PC-3 (cell line): Measurements from ENCODE around the gene CCDC92B. TPM values are rescaled to one million over a fixed set of nuclear protein-coding genes. Genes with fewer than 3 reads are reported as not detected.

ENCODE experiments used
- ATAC-seq: fragments of 200-7000 bp; cut with Tn5 transposase; 2 replicates; pipeline ENCODE4 v1.9.1; 2020; ENCODE audit warnings: mild to moderate bottlenecking, moderate library complexity
- Bru-seq: library from RNA; stranded (reverse); fragments of 400-500 nt; gene quantifications from one replicate; lab custom pipeline; 2021; lab: Mats Ljungman, UMichigan
- BruChase-seq, 2 experiments: library from RNA; stranded (reverse); fragments of 400-500 nt; gene quantifications; one replicate each; lab custom pipeline; 2021; lab: Mats Ljungman, UMichigan
- BruUV-seq: library from RNA; stranded (reverse); fragments of 400-500 nt; replicated peaks from 2 replicates; lab custom pipeline; 2021; lab: Mats Ljungman, UMichigan
- CTCF ChIA-PET: fragments of 300-600 bp; sonication (Branson Sonifier 250); formaldehyde crosslinking; loops from one replicate; lab custom pipeline; 2022; ENCODE audit warnings: antibody characterized with exemption; lab: Charles Lee
- POLR2A ChIA-PET: fragments of 300-600 bp; sonication (Branson Sonifier 250); formaldehyde crosslinking; loops from one replicate; lab custom pipeline; 2022; ENCODE audit warnings: antibody characterized with exemption; ENCODE audit not compliant: unreplicated experiment; lab: Charles Lee
- DNase-seq: peaks from one replicate; pipeline ENCODE4 v3.0.0-alpha.2; 2015
- H2AFZ ChIP-seq: fragments of 300-600 bp; sonication (generic); 2 replicates; pipeline ENCODE4 v1.6.0; 2016; ENCODE audit warnings: antibody characterized with exemption, low read length
- H3F3A ChIP-seq: fragments of 300-600 bp; sonication (generic); one replicate; pipeline ENCODE4 v1.6.0; 2017; ENCODE audit warnings: antibody characterized with exemption, low read length, control low read depth, mild to moderate bottlenecking; ENCODE audit not compliant: unreplicated experiment
- H3K27ac ChIP-seq: fragments of 300-600 bp; sonication (generic); 2 replicates; pipeline ENCODE4 v1.5.1; 2016; ENCODE audit warnings: mild to moderate bottlenecking, low read length
- H3K27me3 ChIP-seq: fragments of 300-600 bp; sonication (generic); 2 replicates; pipeline ENCODE4 v1.6.1; 2016; ENCODE audit warnings: low read length, mixed read lengths
- H3K36me3 ChIP-seq: fragments of 300-600 bp; sonication (generic); 2 replicates; pipeline ENCODE4 v1.6.1; 2016; ENCODE audit warnings: low read depth, mixed run types, low read length, mixed read lengths
- H3K4me1 ChIP-seq: fragments of 300-600 bp; sonication (generic); 2 replicates; pipeline ENCODE4 v1.5.1; 2016; ENCODE audit warnings: low read length; ENCODE audit not compliant: insufficient read depth
- H3K4me2 ChIP-seq: fragments of 300-600 bp; sonication (generic); 2 replicates; pipeline ENCODE4 v1.6.0; 2016; ENCODE audit warnings: low read length
- H3K4me3 ChIP-seq: fragments of 300-600 bp; sonication (generic); 2 replicates; pipeline ENCODE4 v1.5.1; 2016; ENCODE audit warnings: mild to moderate bottlenecking, low read length, mixed read lengths
- H3K79me2 ChIP-seq: fragments of 300-600 bp; sonication (generic); 2 replicates; pipeline ENCODE4 v1.6.1; 2017; ENCODE audit warnings: low read length, mixed read lengths
- H3K9ac ChIP-seq: fragments of 300-600 bp; sonication (generic); 2 replicates; pipeline ENCODE4 v1.6.0; 2016; ENCODE audit warnings: mild to moderate bottlenecking, low read length
- H3K9me2 ChIP-seq: fragments of 300-600 bp; sonication (generic); replicated peaks from 2 replicates; pipeline ENCODE4 v1.6.1; 2016; ENCODE audit warnings: mixed run types, low read length, mixed read lengths
- H3K9me3 ChIP-seq: fragments of 300-600 bp; sonication (generic); 2 replicates; pipeline ENCODE4 v1.6.1; 2016; ENCODE audit warnings: low read length, mixed read lengths
- H4K20me1 ChIP-seq: fragments of 300-600 bp; sonication (generic); 2 replicates; pipeline ENCODE4 v1.6.1; 2016; ENCODE audit warnings: low read length, mixed read lengths
- CTCF ChIP-seq: fragments of 300-600 bp; sonication (generic); conservative IDR thresholded peaks from 2 replicates; pipeline ENCODE4 v1.5.1; 2017; ENCODE audit warnings: antibody characterized with exemption, low read depth, mild to moderate bottlenecking, low read length
- EZH2 ChIP-seq: fragments of 300-600 bp; sonication (generic); IDR thresholded peaks from one replicate; pipeline ENCODE4 v1.6.1; 2017; ENCODE audit warnings: antibody characterized with exemption, mild to moderate bottlenecking, low read length; ENCODE audit not compliant: unreplicated experiment
- EZH2phosphoT487 ChIP-seq: fragments of 300-600 bp; sonication (generic); IDR thresholded peaks from 2 replicates; pipeline ENCODE4 v1.6.1; 2018; ENCODE audit warnings: mild to moderate bottlenecking, antibody characterized with exemption, low read length, borderline replicate concordance
- intact Hi-C: fragments of 100-400 bp; cut with micrococcal nuclease; formaldehyde crosslinking; loops from 2 replicates; pipeline ENCODE4 v1.9.0; 2023
- long read RNA-seq: library from polyadenylated mRNA; unstranded; transcript quantifications from one replicate; pipeline ENCODE4 v2.0.0, GENCODE V29; 2021; ENCODE audit not compliant: unreplicated experiment
- total RNA-seq: library from RNA; depleted of rRNA; stranded (reverse); fragments of >200 nt; gene quantifications from 2 replicates; pipeline ENCODE4 v1.2.3, GENCODE V29; 2014; rRNA removed

CCDC92B gene
- not detected in 2 replicates for total RNA-seq
- percentile 14 among the genes with signal in this experiment for Bru-seq, nascent RNA
- percentile 22 among the genes with signal in this experiment for BruChase-seq, experiment 1, labeled RNA remaining after a 6-hour chase
- BruChase-seq, experiment 2, labeled RNA remaining after a 2-hour chase, result not detected
- long read RNA-seq, result 0 reads

- Histone ChIP-seq H3K9me3 (no peaks in the 10 kb centered on the region), H3K4me2 (no peak within 1 kb of the TSS), H3K79me2 (no peaks in the 10 kb centered on the region), H3K4me1 (no peaks in the 10 kb centered on the region), H3K36me3 (no peaks in the 10 kb centered on the region), H3K9ac (no peak within 1 kb of the TSS), H3K27ac (no peak within 1 kb of the TSS), H3F3A (no peaks in the 10 kb centered on the region), H2AFZ (no peak within 1 kb of the TSS), H3K4me3 (no peak within 1 kb of the TSS), H4K20me1 (no peaks in the 10 kb centered on the region), H3K27me3 (peaks cover 13% of the 10 kb centered on the region; the same call in 1 of the 2 replicates), H3K9me2 (no peaks in the 10 kb centered on the region)
- ChIA-PET CTCF (no interaction called here), POLR2A (no interaction called here)
- BruUV-seq, result no TSS peak
- no peak for ATAC-seq
- intact Hi-C loops, result no loop called here
- TF ChIP-seq EZH2, result no peak
- TF ChIP-seq CTCF, result no peak
- TF ChIP-seq EZH2phosphoT487, result no peak
- no peak for DNase-seq
Observed at GRCh38 chr17:2749058-2749783, at the start of gene CCDC92B. Gene CCDC92B, minus strand, starts transcription at chr17:2749652. Its CDS starts 14,507 bp downstream, at chr17:2735145.

- H3K36me3 ChIP-seq, result no peaks in the 10 kb centered on the region
- no peak overlapping the region for H3K9ac ChIP-seq
- ATAC-seq, result no peak
- no peak overlapping the region for H2AFZ ChIP-seq
- H4K20me1 ChIP-seq, result no peaks in the 10 kb centered on the region
- no peak overlapping the region for H3K27ac ChIP-seq
- POLR2A ChIA-PET, result no interaction called here
- H3K9me2 ChIP-seq, result no peaks in the 10 kb centered on the region
- H3K4me2 ChIP-seq, result no peak overlapping the region
- TF ChIP-seq EZH2 (no peak), EZH2phosphoT487 (no peak), CTCF (no peak)
- H3K4me1 ChIP-seq, result no peaks in the 10 kb centered on the region
- BruUV-seq, result no TSS peak
- DNase-seq, result no peak
- no peaks in the 10 kb centered on the region for H3F3A ChIP-seq
- CTCF ChIA-PET, result no interaction called here
- H3K79me2 ChIP-seq, result no peaks in the 10 kb centered on the region
- H3K27me3 ChIP-seq, result no peaks in the 10 kb centered on the region
- no peak overlapping the region for H3K4me3 ChIP-seq
- intact Hi-C loops, result no loop called here
- no peaks in the 10 kb centered on the region for H3K9me3 ChIP-seq
Observed at GRCh38 chr17:2798678-2799077, 49.2 kb upstream of the CCDC92B start.

GRCh38 chr17:2798188-2798587 lies 48.7 kb upstream of the CCDC92B start:
- ChIA-PET POLR2A (no interaction called here), CTCF (interaction anchor here (0.7 kb wide), 1 partner anchor 9 kb away, joined by 3 read pairs; no protein-coding TSS in a partner anchor)
- no TSS peak for BruUV-seq
- Histone ChIP-seq H3K9me2 (no peaks in the 10 kb centered on the region), H3K9ac (no peak overlapping the region), H3K27me3 (no peaks in the 10 kb centered on the region), H3K36me3 (no peaks in the 10 kb centered on the region), H2AFZ (no peak overlapping the region), H3F3A (no peaks in the 10 kb centered on the region), H3K9me3 (no peaks in the 10 kb centered on the region), H3K4me1 (no peaks in the 10 kb centered on the region), H3K79me2 (no peaks in the 10 kb centered on the region), H3K4me2 (no peak overlapping the region), H3K27ac (no peak overlapping the region), H3K4me3 (no peak overlapping the region), H4K20me1 (no peaks in the 10 kb centered on the region)
- intact Hi-C loops, result no loop called here
- DNase-seq, result no peak
- ATAC-seq, result no peak
- TF ChIP-seq EZH2 (no peak), EZH2phosphoT487 (no peak), CTCF (no peak)
